ENCODE results near the gene ZDHHC22.

ZDHHC22 gene

DNA sequence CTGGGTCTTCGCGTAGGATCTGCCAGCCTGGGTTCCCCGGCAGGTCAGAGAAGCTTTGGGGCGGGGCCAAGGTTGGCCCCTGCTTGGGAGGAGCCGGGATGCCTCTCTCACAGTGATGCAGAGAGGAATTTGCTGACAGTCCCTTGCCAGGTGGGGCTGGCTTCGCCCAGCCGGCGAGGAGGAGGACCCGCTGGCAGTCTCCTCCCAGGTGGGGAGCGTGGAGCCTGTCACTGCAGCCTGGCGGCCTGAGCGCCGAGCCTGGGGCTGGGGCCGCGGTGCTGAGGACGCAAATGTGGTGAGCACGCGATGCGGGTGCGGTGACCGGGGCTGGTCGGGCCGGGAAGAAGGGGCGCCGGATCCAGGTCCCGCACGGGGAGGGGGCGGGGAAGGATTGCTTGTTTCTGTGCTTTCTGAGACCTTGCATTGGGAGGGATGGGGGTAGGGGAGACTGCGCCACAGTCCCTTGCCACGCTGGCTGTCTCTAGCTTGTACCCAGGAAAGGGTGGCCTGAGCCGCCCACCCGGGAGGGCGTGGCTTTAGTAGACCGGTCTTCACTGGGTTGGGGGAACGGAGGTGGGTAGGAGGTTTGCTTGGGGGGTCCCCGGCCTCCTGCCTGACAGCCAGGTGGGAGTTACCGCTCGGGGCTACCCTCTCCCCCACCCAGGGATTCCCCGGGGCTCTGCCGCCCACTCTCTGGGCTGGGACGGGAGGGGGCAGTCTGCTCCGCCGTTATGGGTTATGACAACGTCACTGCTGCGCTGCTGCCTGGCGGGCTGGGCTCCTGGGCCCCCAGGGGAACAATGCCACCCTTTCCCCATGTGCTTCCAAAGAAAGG, 40.2 kb upstream of the ZDHHC22 start, which contains the start of gene TMEM63C:
Gene TMEM63C, plus strand, starts transcription at position 196 of the 835 bp plus-strand sequence. CDS start 37,016 bp downstream, outside the sequence.
- Histone ChIP-seq H3K23ac (ENCODE audit: low read length in 2 of 2) (no peak within 1 kb of the TSS), H2AK5ac (ENCODE audit: low read length, severe bottlenecking) (no peak within 1 kb of the TSS), H3K27ac (ENCODE audit: low read length, poor library complexity, severe bottlenecking) (no peak within 1 kb of the TSS), H3K9me3 (ENCODE audit: control insufficient read depth, low read length) (no peaks in the 10 kb centered on the region), H2BK120ac (ENCODE audit: low read depth, low read length) (no peak within 1 kb of the TSS), H3K36me3 (ENCODE audit: control insufficient read depth in 1 of 2, insufficient read depth in 2 of 2, low read depth in 1 of 2, low read length in 2 of 2) (no peaks in the 10 kb centered on the region), H3K4me3 (ENCODE audit: insufficient read depth in 1 of 2, low read depth in 1 of 2, low read length in 2 of 2) (peak within 1 kb of the TSS in 1 of 2 experiments; percentile 65), H3K9ac (ENCODE audit: low read length) (no peak within 1 kb of the TSS), H4K91ac (ENCODE audit: low read length) (no peak within 1 kb of the TSS), H4K8ac (ENCODE audit: low read length) (no peak within 1 kb of the TSS), H3K79me1 (replicated peaks; ENCODE audit: low read length, poor library complexity, severe bottlenecking) (no peaks in the 10 kb centered on the region), H3K4me2 (ENCODE audit: low read length, poor library complexity, severe bottlenecking) (peak within 1 kb of the TSS; percentile 83), H3K4me1 (ENCODE audit: control insufficient read depth, insufficient read depth, low read depth, low read length) (peaks cover 15% of the 10 kb centered on the region), H2BK12ac (ENCODE audit: low read length in 2 of 2) (no peak within 1 kb of the TSS), H3K18ac (ENCODE audit: low read depth in 1 of 2, low read length in 2 of 2) (no peak within 1 kb of the TSS), H3K14ac (ENCODE audit: low read length in 2 of 2) (peak within 1 kb of the TSS in 1 of 2 experiments; percentile 13), H3K4ac (ENCODE audit: low read depth in 1 of 2, low read length in 2 of 2) (no peak within 1 kb of the TSS), H2BK5ac (ENCODE audit: low read depth, low read length, poor library complexity, severe bottlenecking) (no peak within 1 kb of the TSS), H3K27me3 (ENCODE audit: control insufficient read depth in 1 of 2, insufficient read depth in 1 of 2, low read length in 2 of 2) (peaks cover 33 to 57% of the 10 kb centered on the region in 2 experiments), H2AFZ (ENCODE audit: low read depth, low read length) (peak within 1 kb of the TSS; percentile 8), H2BK15ac (ENCODE audit: low read depth, poor library complexity, severe bottlenecking) (no peak within 1 kb of the TSS)
- 1% methylated on average over 43 of the region's 46 CpGs for WGBS
- no peak for DNase-seq

DNA sequence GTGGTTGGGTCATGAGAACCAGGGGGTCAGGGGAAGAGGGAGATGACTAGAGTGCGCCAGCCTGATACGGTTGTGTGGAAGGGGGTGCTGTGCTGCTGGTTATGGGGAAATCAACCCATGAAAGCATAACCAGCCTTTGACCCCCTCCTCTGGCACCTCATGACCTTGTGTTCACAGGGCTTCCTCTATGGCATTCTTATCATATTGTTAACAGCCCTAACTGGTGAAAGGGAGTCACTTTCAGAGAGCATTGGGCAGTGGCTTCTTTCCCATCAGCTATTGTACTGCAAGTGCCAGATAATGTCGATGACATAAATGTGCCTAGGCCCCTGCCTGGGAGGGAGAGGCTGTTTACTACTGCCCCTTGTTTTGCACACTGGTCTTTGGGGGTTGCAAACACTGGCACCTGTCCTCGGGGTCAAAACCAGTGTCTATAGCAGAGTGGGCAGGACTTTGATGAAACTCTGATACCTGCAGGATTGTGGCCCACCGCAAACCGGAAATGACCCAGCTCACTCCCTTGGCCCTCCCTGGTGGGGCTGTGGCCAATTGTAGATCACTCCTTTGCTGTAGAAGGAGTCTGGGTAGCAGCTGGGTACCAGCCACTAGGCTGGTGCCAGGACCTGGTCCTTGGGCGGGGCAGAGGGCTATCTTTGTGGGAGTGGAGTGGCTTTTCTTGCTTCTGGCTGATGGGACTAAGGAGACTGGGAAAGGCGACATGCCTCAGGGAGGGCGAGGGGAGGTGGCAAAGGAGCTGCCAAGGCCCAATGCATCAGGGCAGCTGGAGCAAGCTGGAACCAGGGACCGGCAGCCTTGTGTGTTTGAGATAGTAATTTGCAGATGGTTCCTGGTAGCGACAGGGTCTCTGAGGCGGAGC, 39.4 kb upstream of the ZDHHC22 start:
- H3K9ac ChIP-seq (ENCODE audit: low read length) = no peak overlapping the region
- no peak overlapping the region for H2BK15ac ChIP-seq (ENCODE audit: low read depth, poor library complexity, severe bottlenecking)
- no peak overlapping the region for H2BK12ac ChIP-seq (ENCODE audit: low read length in 2 of 2)
- no peak overlapping the region for H3K4ac ChIP-seq (ENCODE audit: low read depth in 1 of 2, low read length in 2 of 2)
- H3K79me1 ChIP-seq (replicated peaks; ENCODE audit: low read length, poor library complexity, severe bottlenecking) = no peaks in the 10 kb centered on the region
- H3K4me2 ChIP-seq (ENCODE audit: low read length, poor library complexity, severe bottlenecking) = peak overlapping the region; percentile 83
- no peak overlapping the region for H3K18ac ChIP-seq (ENCODE audit: low read depth in 1 of 2, low read length in 2 of 2)
- no peaks in the 10 kb centered on the region for H3K9me3 ChIP-seq (ENCODE audit: control insufficient read depth, low read length)
- no peak overlapping the region for H2AK5ac ChIP-seq (ENCODE audit: low read length, severe bottlenecking)
- H2BK120ac ChIP-seq (ENCODE audit: low read depth, low read length) = no peak overlapping the region
- no peak overlapping the region for H3K14ac ChIP-seq (ENCODE audit: low read length in 2 of 2)
- H3K23ac ChIP-seq (ENCODE audit: low read length in 2 of 2) = no peak overlapping the region
- DNase-seq = no peak
- H3K4me3 ChIP-seq (ENCODE audit: insufficient read depth in 1 of 2, low read depth in 1 of 2, low read length in 2 of 2) = peak overlapping the region in 1 of 2 experiments; percentile 65
- WGBS = 24% methylated on average over 10 of the region's 12 CpGs
- H3K4me1 ChIP-seq (ENCODE audit: control insufficient read depth, insufficient read depth, low read depth, low read length) = peaks cover 13% of the 10 kb centered on the region
- H3K27me3 ChIP-seq (ENCODE audit: control insufficient read depth in 1 of 2, insufficient read depth in 1 of 2, low read length in 2 of 2) = peaks cover 33 to 65% of the 10 kb centered on the region in 2 experiments
- no peak overlapping the region for H4K91ac ChIP-seq (ENCODE audit: low read length)
- H3K36me3 ChIP-seq (ENCODE audit: control insufficient read depth in 1 of 2, insufficient read depth in 2 of 2, low read depth in 1 of 2, low read length in 2 of 2) = no peaks in the 10 kb centered on the region
- H3K27ac ChIP-seq (ENCODE audit: low read length, poor library complexity, severe bottlenecking) = no peak overlapping the region
- no peak overlapping the region for H2BK5ac ChIP-seq (ENCODE audit: low read depth, low read length, poor library complexity, severe bottlenecking)
- H4K8ac ChIP-seq (ENCODE audit: low read length) = no peak overlapping the region
- no peak overlapping the region for H2AFZ ChIP-seq (ENCODE audit: low read depth, low read length)

DNA sequence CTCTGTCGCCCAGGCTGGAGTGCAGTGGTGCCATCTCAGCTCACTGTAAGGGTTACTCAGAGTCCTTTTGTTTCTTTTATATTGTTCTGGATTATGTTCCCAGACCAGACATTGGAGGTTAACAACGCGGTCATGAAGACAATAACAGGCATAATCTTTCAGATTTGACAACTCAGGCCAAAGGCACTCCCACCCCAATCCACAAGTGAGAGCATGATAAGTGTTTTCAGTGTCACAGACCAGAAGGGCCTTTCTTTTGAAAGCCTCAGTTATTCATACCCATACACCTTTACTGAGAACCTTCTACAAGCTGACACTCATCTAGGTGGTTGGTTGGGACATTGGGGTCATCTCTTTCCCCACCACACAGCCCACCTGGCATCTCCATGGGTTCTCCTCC, 37.1 kb upstream of the ZDHHC22 start:
- Histone ChIP-seq H4K8ac (ENCODE audit: low read length) (no peak overlapping the region), H3K9me3 (ENCODE audit: control insufficient read depth, low read length) (no peaks in the 10 kb centered on the region)
- 17% methylated on average over 2 of the region's 3 CpGs for WGBS

GRCh38 chr14:77177702-77178101, 36.1 kb upstream of the ZDHHC22 start:
- no peak overlapping the region for H2BK15ac ChIP-seq (ENCODE audit: low read depth, poor library complexity, severe bottlenecking)
- DNase-seq = no peak
- no peak overlapping the region for H3K14ac ChIP-seq (ENCODE audit: low read length in 2 of 2)
- H3K4me1 ChIP-seq (ENCODE audit: control insufficient read depth, insufficient read depth, low read depth, low read length) = peaks cover 13% of the 10 kb centered on the region
- no peak overlapping the region for H2BK120ac ChIP-seq (ENCODE audit: low read depth, low read length)
- 50% methylated on average over 1 of the region's 1 CpG for WGBS
- H3K36me3 ChIP-seq (ENCODE audit: control insufficient read depth in 1 of 2, insufficient read depth in 2 of 2, low read depth in 1 of 2, low read length in 2 of 2) = no peaks in the 10 kb centered on the region
- no peak overlapping the region for H3K4me3 ChIP-seq (ENCODE audit: insufficient read depth in 1 of 2, low read depth in 1 of 2, low read length in 2 of 2)
- no peak overlapping the region for H2BK12ac ChIP-seq (ENCODE audit: low read length in 2 of 2)
- H3K23ac ChIP-seq (ENCODE audit: low read length in 2 of 2) = no peak overlapping the region
- no peak overlapping the region for H3K27ac ChIP-seq (ENCODE audit: low read length, poor library complexity, severe bottlenecking)
- H4K91ac ChIP-seq (ENCODE audit: low read length) = no peak overlapping the region
- H3K27me3 ChIP-seq (ENCODE audit: control insufficient read depth in 1 of 2, insufficient read depth in 1 of 2, low read length in 2 of 2) = peaks cover 13 to 44% of the 10 kb centered on the region in 2 experiments
- H3K18ac ChIP-seq (ENCODE audit: low read depth in 1 of 2, low read length in 2 of 2) = no peak overlapping the region
- no peak overlapping the region for H2AFZ ChIP-seq (ENCODE audit: low read depth, low read length)
- H3K79me1 ChIP-seq (replicated peaks; ENCODE audit: low read length, poor library complexity, severe bottlenecking) = no peaks in the 10 kb centered on the region
- no peak overlapping the region for H2BK5ac ChIP-seq (ENCODE audit: low read depth, low read length, poor library complexity, severe bottlenecking)
- no peak overlapping the region for H4K8ac ChIP-seq (ENCODE audit: low read length)
- H3K9ac ChIP-seq (ENCODE audit: low read length) = no peak overlapping the region
- no peaks in the 10 kb centered on the region for H3K9me3 ChIP-seq (ENCODE audit: control insufficient read depth, low read length)
- H3K4me2 ChIP-seq (ENCODE audit: low read length, poor library complexity, severe bottlenecking) = no peak overlapping the region
- H3K4ac ChIP-seq (ENCODE audit: low read depth in 1 of 2, low read length in 2 of 2) = no peak overlapping the region
- H2AK5ac ChIP-seq (ENCODE audit: low read length, severe bottlenecking) = no peak overlapping the region

More for the DNA sequence above, 37.1 kb upstream of the ZDHHC22 start:
- Histone ChIP-seq H2BK15ac (ENCODE audit: low read depth, poor library complexity, severe bottlenecking) (no peak overlapping the region), H3K79me1 (replicated peaks; ENCODE audit: low read length, poor library complexity, severe bottlenecking) (no peaks in the 10 kb centered on the region), H3K36me3 (ENCODE audit: control insufficient read depth in 1 of 2, insufficient read depth in 2 of 2, low read depth in 1 of 2, low read length in 2 of 2) (no peaks in the 10 kb centered on the region), H4K91ac (ENCODE audit: low read length) (no peak overlapping the region), H3K14ac (ENCODE audit: low read length in 2 of 2) (no peak overlapping the region), H3K27ac (ENCODE audit: low read length, poor library complexity, severe bottlenecking) (no peak overlapping the region), H3K9ac (ENCODE audit: low read length) (no peak overlapping the region), H3K27me3 (ENCODE audit: control insufficient read depth in 1 of 2, insufficient read depth in 1 of 2, low read length in 2 of 2) (peaks cover 23 to 53% of the 10 kb centered on the region in 2 experiments), H3K4me1 (ENCODE audit: control insufficient read depth, insufficient read depth, low read depth, low read length) (peaks cover 13% of the 10 kb centered on the region), H3K18ac (ENCODE audit: low read depth in 1 of 2, low read length in 2 of 2) (no peak overlapping the region), H2BK120ac (ENCODE audit: low read depth, low read length) (no peak overlapping the region), H2BK12ac (ENCODE audit: low read length in 2 of 2) (no peak overlapping the region), H2BK5ac (ENCODE audit: low read depth, low read length, poor library complexity, severe bottlenecking) (no peak overlapping the region), H2AFZ (ENCODE audit: low read depth, low read length) (no peak overlapping the region), H3K4me3 (ENCODE audit: insufficient read depth in 1 of 2, low read depth in 1 of 2, low read length in 2 of 2) (no peak overlapping the region), H2AK5ac (ENCODE audit: low read length, severe bottlenecking) (no peak overlapping the region), H3K23ac (ENCODE audit: low read length in 2 of 2) (no peak overlapping the region), H3K4ac (ENCODE audit: low read depth in 1 of 2, low read length in 2 of 2) (no peak overlapping the region), H3K4me2 (ENCODE audit: low read length, poor library complexity, severe bottlenecking) (no peak overlapping the region)
- DNase-seq = no peak

Measured in mesenchymal stem cell (in vitro differentiated cells and primary cell).